NCI-H2196 treated with DMSO at 0.1 percent for 48 hours (cell line): ENCODE results near the gene GPC3.
"Not testable (repeated sequence)": the region's sequence is repeated elsewhere in the genome, so short reads cannot be mapped to it uniquely, and the experiment has no call there.

ENCODE experiments used
- DNase-seq: peaks from one replicate; lab custom pipeline; 2025; ENCODE audit not compliant: unreplicated experiment; lab: John Stamatoyannopoulos, UW

The GPC3 gene

GRCh38 chrX:133786382-133786781, 199.0 kb downstream of the GPC3 start:
- DNase-seq: no peak

- DNase-seq: no peak
Observed at GRCh38 chrX:133783274-133783673, 202.1 kb downstream of the GPC3 start.

- DNase-seq: no peak
Observed at GRCh38 chrX:133781174-133781573, 204.2 kb downstream of the GPC3 start.

GRCh38 chrX:133776072-133776471, 209.3 kb downstream of the GPC3 start:
- DNase-seq: no peak

- no peak for DNase-seq
Observed at GRCh38 chrX:133774807-133775206, 210.6 kb downstream of the GPC3 start.

- DNase-seq: no peak
Observed at GRCh38 chrX:133771086-133771646, 214.2 kb downstream of the GPC3 start.

- DNase-seq: not testable (repeated sequence)
Observed at GRCh38 chrX:133762976-133763548, 222.3 kb downstream of the GPC3 start.

- no peak for DNase-seq
Observed at GRCh38 chrX:133754657-133755056, 230.7 kb downstream of the GPC3 start.

- no peak for DNase-seq
Observed at GRCh38 chrX:133749951-133750350, 235.4 kb downstream of the GPC3 start.

GRCh38 chrX:133749370-133749769, 236.0 kb downstream of the GPC3 start:
- DNase-seq: no peak

- DNase-seq: no peak
Observed at GRCh38 chrX:133747196-133747595, 238.2 kb downstream of the GPC3 start.

- no peak for DNase-seq
Observed at GRCh38 chrX:133746593-133746992, 238.8 kb downstream of the GPC3 start.

GRCh38 chrX:133745349-133745748, 240.0 kb downstream of the GPC3 start:
- no peak for DNase-seq

- DNase-seq: no peak
Observed at GRCh38 chrX:133742602-133743305, 242.6 kb downstream of the GPC3 start.

GRCh38 chrX:133741303-133741702, 244.1 kb downstream of the GPC3 start:
- DNase-seq: no peak

GRCh38 chrX:133726642-133727041, 258.8 kb downstream of the GPC3 start:
- no peak for DNase-seq

- DNase-seq: peak; percentile 72
Observed at GRCh38 chrX:133726211-133726630, 259.2 kb downstream of the GPC3 start.

GRCh38 chrX:133723930-133724329, 261.5 kb downstream of the GPC3 start:
- DNase-seq: no peak

GRCh38 chrX:133722756-133723155, 262.6 kb downstream of the GPC3 start:
- no peak for DNase-seq

- DNase-seq: not testable (repeated sequence)
Observed at GRCh38 chrX:133720269-133720668, 265.1 kb downstream of the GPC3 start.

- DNase-seq: no peak
Observed at GRCh38 chrX:133715715-133716114, 269.7 kb downstream of the GPC3 start.

GRCh38 chrX:133709501-133709900, 275.9 kb downstream of the GPC3 start:
- DNase-seq: no peak

GRCh38 chrX:133706890-133707289, 278.5 kb downstream of the GPC3 start:
- no peak for DNase-seq
